HCT116 (cell line): ENCODE measurements around the gene LHX5. TPM values are rescaled to one million over a fixed set of nuclear protein-coding genes. Genes with fewer than 3 reads are reported as not detected.

Experiments used
- ATAC-seq: fragments of 200-7000 bp; cut with Tn5 transposase; 2 replicates; pipeline ENCODE4 v1.9.1; 2020; ENCODE audit warnings: mild to moderate bottlenecking, moderate library complexity
- BruUV-seq: library from RNA; stranded (reverse); fragments of 400-500 nt; replicated peaks from 2 replicates; lab custom pipeline; 2021; lab: Mats Ljungman, UMichigan
- CTCF ChIA-PET: fragments of 300-600 bp; sonication (Branson Sonifier 250); formaldehyde crosslinking; loops from one replicate; lab custom pipeline; 2021; ENCODE audit warnings: antibody characterized with exemption; lab: Charles Lee
- POLR2A ChIA-PET: fragments of 300-600, 350-600 bp; sonication (Branson Sonifier 250); formaldehyde crosslinking; loops from one replicate; lab custom pipeline; 2021; ENCODE audit warnings: antibody characterized with exemption; lab: Charles Lee
- RAD21 ChIA-PET, 2 experiments: fragments of 300-600 bp; sonication (Branson Sonifier 250); formaldehyde crosslinking; loops; one replicate each; lab custom pipeline; 2023; ENCODE audit warnings: low total read pairs in 2 of 2; ENCODE audit not compliant: uncharacterized antibody in 2 of 2, unreplicated experiment in 2 of 2, low non-redundant PET in 1 of 2; lab: Charles Lee
- DNase-seq: peaks from one replicate; pipeline ENCODE4 v3.0.0-alpha.2; 2010; ENCODE audit warnings: low read depth, low spot score
- H2AFZ ChIP-seq: fragments of 200-600 bp; shearing (Covaris generic), sonication (generic); 2 replicates; pipeline ENCODE4 v1.6.1; 2017; ENCODE audit warnings: low read depth, mixed run types, mixed read lengths, antibody characterized with exemption, low read length; ENCODE audit not compliant: poor library complexity, severe bottlenecking
- H3K27ac ChIP-seq: 2 replicates; pipeline ENCODE4 v1.5.1; 2012; ENCODE audit warnings: low read depth, low read length
- H3K27me3 ChIP-seq: fragments of 200-600 bp; sonication (generic); 2 replicates; pipeline ENCODE4 v1.6.1; 2016; ENCODE audit warnings: mixed run types, low read length, mixed read lengths; ENCODE audit not compliant: insufficient read depth
- H3K36me3 ChIP-seq, 2 experiments: fragments of 200-500 bp in 1 of 2; fragments of 200-600 bp in 1 of 2; sonication (Bioruptor generic) in 1 of 2; sonication (generic) in 1 of 2; 2 replicates each; pipeline versions ENCODE4 v1.5.1 to v1.6.1; 2014 to 2016; ENCODE audit warnings: low read length in 2 of 2, inconsistent platforms in 1 of 2, mixed read lengths in 1 of 2, mixed run types in 1 of 2; ENCODE audit not compliant: insufficient read depth in 2 of 2, control insufficient read depth in 1 of 2
- H3K4me1 ChIP-seq, 2 experiments: fragments of 200-600 bp in 1 of 2; sonication (generic) in 1 of 2; 2 replicates each; pipeline versions ENCODE4 v1.5.1 to v1.6.1; 2012 to 2017; ENCODE audit warnings: low read length in 2 of 2, inconsistent platforms in 1 of 2, mild to moderate bottlenecking in 1 of 2, mixed read lengths in 1 of 2, mixed run types in 1 of 2, moderate library complexity in 1 of 2; ENCODE audit not compliant: insufficient read depth in 2 of 2, control insufficient read depth in 1 of 2
- H3K4me2 ChIP-seq: fragments of 200-600 bp; sonication (generic); 2 replicates; pipeline ENCODE4 v1.6.1; 2017; ENCODE audit warnings: mixed run types, low read length, mixed read lengths
- H3K4me3 ChIP-seq, 2 experiments: fragments of 200-600 bp in 1 of 2; sonication (generic) in 1 of 2; replicated peaks in 1 of 2; 2 replicates each; pipeline ENCODE4 v1.5.1; 2011 to 2016; ENCODE audit warnings: low read length in 2 of 2, control low read depth in 1 of 2, low read depth in 1 of 2, mild to moderate bottlenecking in 1 of 2, mixed read lengths in 1 of 2, mixed run types in 1 of 2
- H3K79me2 ChIP-seq: fragments of 200-600 bp; sonication (generic); 2 replicates; pipeline ENCODE4 v1.6.1; 2017; ENCODE audit warnings: mild to moderate bottlenecking, mixed run types, low read length, moderate library complexity, mixed read lengths; ENCODE audit not compliant: insufficient read depth
- H3K9ac ChIP-seq: fragments of 200-600 bp; sonication (generic); 2 replicates; pipeline ENCODE4 v1.6.1; 2016; ENCODE audit warnings: low read length, mixed read lengths
- H3K9me2 ChIP-seq: fragments of 200-600 bp; sonication (generic), shearing (Covaris generic); 2 replicates; pipeline ENCODE4 v1.6.1; 2017; ENCODE audit warnings: mixed run types, mild to moderate bottlenecking, moderate library complexity; ENCODE audit not compliant: insufficient read depth
- H3K9me3 ChIP-seq, 2 experiments: fragments of 200-500 bp in 1 of 2; fragments of 200-600 bp in 1 of 2; sonication (Bioruptor generic) in 1 of 2; sonication (generic) in 1 of 2; 2 replicates each; pipeline ENCODE4 v1.6.1; 2014 to 2017; ENCODE audit warnings: low read length in 2 of 2, mixed read lengths in 2 of 2, inconsistent platforms in 1 of 2, low read depth in 1 of 2, mild to moderate bottlenecking in 1 of 2, mixed run types in 1 of 2, moderate library complexity in 1 of 2; ENCODE audit not compliant: control insufficient read depth in 1 of 2, insufficient read depth in 1 of 2
- H4K20me1 ChIP-seq: fragments of 200-600 bp; sonication (generic), shearing (Covaris generic); 2 replicates; pipeline ENCODE4 v1.6.1; 2017; ENCODE audit warnings: mixed run types, mild to moderate bottlenecking, moderate library complexity; ENCODE audit not compliant: insufficient read depth
- ATF3 ChIP-seq: IDR thresholded peaks from 2 replicates; pipeline ENCODE4 v1.6.1; 2012
- CEBPB ChIP-seq: IDR thresholded peaks from 2 replicates; pipeline ENCODE4 v1.6.1; 2012; ENCODE audit warnings: low read depth
- CTCF ChIP-seq, 3 experiments: fragments of 200-600 bp in 1 of 3; sonication (generic) in 1 of 3; IDR thresholded peaks in 2 of 3; conservative IDR thresholded peaks in 1 of 3; 2 replicates each; pipeline ENCODE4 v1.5.1; 2012 to 2017; ENCODE audit warnings: low read depth in 2 of 3, low read length in 2 of 3, antibody characterized with exemption in 1 of 3, borderline replicate concordance in 1 of 3, control low read depth in 1 of 3, mild to moderate bottlenecking in 1 of 3, mixed read lengths in 1 of 3, mixed run types in 1 of 3, moderate library complexity in 1 of 3; ENCODE audit not compliant: insufficient read depth in 1 of 3
- EGR1 ChIP-seq: IDR thresholded peaks from 2 replicates; pipeline ENCODE4 v1.6.1; 2012; ENCODE audit warnings: low read depth
- ELF1 ChIP-seq: IDR thresholded peaks from 2 replicates; pipeline ENCODE4 v1.6.1; 2012; ENCODE audit warnings: low read depth, borderline replicate concordance
- EZH2 ChIP-seq: fragments of 200-600 bp; sonication (generic); IDR thresholded peaks from 2 replicates; pipeline ENCODE4 v1.6.1; 2017; ENCODE audit warnings: antibody characterized with exemption, mixed run types
- EZH2phosphoT487 ChIP-seq: fragments of 200-600 bp; IDR thresholded peaks from 2 replicates; pipeline ENCODE4 v1.6.1; 2018; ENCODE audit warnings: antibody characterized with exemption, borderline replicate concordance
- FOSL1 ChIP-seq: IDR thresholded peaks from 2 replicates; pipeline ENCODE4 v1.6.1; 2012; ENCODE audit warnings: low read depth
- JUND ChIP-seq: IDR thresholded peaks from 2 replicates; pipeline ENCODE4 v1.6.1; 2012
- POLR2A ChIP-seq: IDR thresholded peaks from 2 replicates; pipeline ENCODE4 v1.7.0; 2011; ENCODE audit warnings: borderline replicate concordance; ENCODE audit not compliant: insufficient read depth, insufficient read length; ENCODE audit errors: extremely low read depth
- RAD21 ChIP-seq: IDR thresholded peaks from 2 replicates; pipeline ENCODE4 v1.6.1; 2012; ENCODE audit warnings: low read depth, mild to moderate bottlenecking
- REST ChIP-seq: IDR thresholded peaks from 2 replicates; pipeline ENCODE4 v1.6.1; 2012; ENCODE audit warnings: low read depth
- SP1 ChIP-seq: IDR thresholded peaks from 2 replicates; pipeline ENCODE4 v1.6.1; 2012; ENCODE audit warnings: low read depth
- SRF ChIP-seq: IDR thresholded peaks from 2 replicates; pipeline ENCODE4 v1.6.1; 2012; ENCODE audit warnings: low read depth
- TCF7L2 ChIP-seq: IDR thresholded peaks from 2 replicates; pipeline ENCODE4 v1.7.0; 2011; ENCODE audit warnings: borderline replicate concordance, inconsistent platforms; ENCODE audit not compliant: insufficient read depth, insufficient read length; ENCODE audit errors: extremely low read depth
- ZFX ChIP-seq: fragments of 450-650 bp; IDR thresholded peaks from 2 replicates; pipeline ENCODE4 v1.6.1; 2017
- intact Hi-C: fragments of 100-400 bp; cut with micrococcal nuclease; formaldehyde crosslinking; loops from 2 replicates; pipeline ENCODE4 v1.10.0; 2022
- total RNA-seq: library from RNA; stranded (reverse); gene quantifications from one replicate; pipeline ENCODE4 v1.2.1, GENCODE V29; 2021; ENCODE audit not compliant: unreplicated experiment
- TF ChIP-seq, protein P1 (sequence below): IDR thresholded peaks from 2 replicates; pipeline ENCODE4 v1.6.1; 2011; ENCODE audit warnings: mild to moderate bottlenecking, low read length, moderate library complexity; ENCODE audit not compliant: insufficient replicate concordance; ENCODE audit errors: extremely low read depth
- TF ChIP-seq, protein P2 (sequence below): IDR thresholded peaks from 2 replicates; pipeline ENCODE4 v1.6.1; 2012

LHX5 gene
- total RNA-seq, 1 experiment from 2014 or later, result 2.4 TPM

DNA sequence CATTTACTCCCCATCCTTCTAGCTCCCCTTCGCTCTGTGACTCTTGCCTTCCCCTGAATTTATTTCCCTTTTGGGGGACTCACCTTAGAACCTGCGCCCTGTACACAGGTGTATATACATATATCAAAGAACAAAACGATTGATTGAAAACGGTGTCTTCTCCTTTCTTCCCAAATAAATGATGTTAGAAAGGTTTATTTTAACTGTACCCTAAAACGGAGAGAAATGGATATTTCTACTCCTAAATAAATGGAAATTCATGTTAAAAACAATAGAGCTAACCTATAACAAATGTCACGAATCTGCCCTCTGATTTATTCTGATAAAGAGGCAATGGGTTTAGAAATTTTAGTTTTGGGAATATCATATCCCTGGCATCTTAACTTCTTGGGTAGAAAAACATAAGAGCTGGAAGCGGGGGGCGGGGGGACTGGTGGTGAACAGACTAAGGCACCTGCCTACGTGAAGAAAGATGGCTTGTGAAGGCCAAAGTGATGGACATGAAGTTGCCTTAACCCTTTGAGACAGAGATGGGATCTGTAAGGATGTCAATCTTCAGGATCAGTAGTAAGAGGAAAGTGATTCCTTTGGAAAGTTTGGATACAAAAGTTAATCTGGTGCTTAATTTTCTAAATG lies 8.8 kb upstream of the LHX5 start:
- TF ChIP-seq REST, result no peak
- TF ChIP-seq TCF7L2, result no peak
- TF ChIP-seq, protein P1, sequence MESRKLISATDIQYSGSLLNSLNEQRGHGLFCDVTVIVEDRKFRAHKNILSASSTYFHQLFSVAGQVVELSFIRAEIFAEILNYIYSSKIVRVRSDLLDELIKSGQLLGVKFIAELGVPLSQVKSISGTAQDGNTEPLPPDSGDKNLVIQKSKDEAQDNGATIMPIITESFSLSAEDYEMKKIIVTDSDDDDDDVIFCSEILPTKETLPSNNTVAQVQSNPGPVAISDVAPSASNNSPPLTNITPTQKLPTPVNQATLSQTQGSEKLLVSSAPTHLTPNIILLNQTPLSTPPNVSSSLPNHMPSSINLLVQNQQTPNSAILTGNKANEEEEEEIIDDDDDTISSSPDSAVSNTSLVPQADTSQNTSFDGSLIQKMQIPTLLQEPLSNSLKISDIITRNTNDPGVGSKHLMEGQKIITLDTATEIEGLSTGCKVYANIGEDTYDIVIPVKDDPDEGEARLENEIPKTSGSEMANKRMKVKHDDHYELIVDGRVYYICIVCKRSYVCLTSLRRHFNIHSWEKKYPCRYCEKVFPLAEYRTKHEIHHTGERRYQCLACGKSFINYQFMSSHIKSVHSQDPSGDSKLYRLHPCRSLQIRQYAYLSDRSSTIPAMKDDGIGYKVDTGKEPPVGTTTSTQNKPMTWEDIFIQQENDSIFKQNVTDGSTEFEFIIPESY, result no peak
- no peak for TF ChIP-seq ELF1
- no peak for TF ChIP-seq SP1
- TF ChIP-seq, protein P2, sequence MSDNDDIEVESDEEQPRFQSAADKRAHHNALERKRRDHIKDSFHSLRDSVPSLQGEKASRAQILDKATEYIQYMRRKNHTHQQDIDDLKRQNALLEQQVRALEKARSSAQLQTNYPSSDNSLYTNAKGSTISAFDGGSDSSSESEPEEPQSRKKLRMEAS, result no peak
- TF ChIP-seq RAD21, result no peak
- TF ChIP-seq ZFX, result no peak
- no peak for TF ChIP-seq EGR1
- no peak for TF ChIP-seq POLR2A
- no peak for TF ChIP-seq CTCF (IDR thresholded peaks at IDR 0.05 in 2 of 3, conservative IDR thresholded peaks at IDR 0.05 in 1 of 3; ENCODE audit: borderline replicate concordance in 1 of 3, insufficient read depth in 1 of 3, low read depth in 2 of 3, low read length in 2 of 3)
- TF ChIP-seq EZH2phosphoT487, result no peak
- TF ChIP-seq ATF3, result no peak
- no peak for TF ChIP-seq FOSL1
- TF ChIP-seq JUND, result no peak
- TF ChIP-seq CEBPB, result no peak
- no peak for TF ChIP-seq SRF
- no peak for TF ChIP-seq EZH2
- intact Hi-C loops, result no loop called here
- Histone ChIP-seq H3K36me3 (no peaks in the 10 kb centered on the region), H3K79me2 (no peaks in the 10 kb centered on the region), H3K4me2 (no peak overlapping the region), H3K9ac (no peak overlapping the region), H2AFZ (no peak overlapping the region), H3K9me2 (no peaks in the 10 kb centered on the region), H3K4me1 (no peaks in the 10 kb centered on the region), H4K20me1 (no peaks in the 10 kb centered on the region), H3K27me3 (peaks cover 36% of the 10 kb centered on the region), H3K27ac (no peak overlapping the region), H3K4me3 (no peak overlapping the region), H3K9me3 (no peaks in the 10 kb centered on the region)
- DNase-seq (no peak), ATAC-seq (no peak)
- ChIA-PET POLR2A (no interaction called here), CTCF (no interaction called here), RAD21 (no interaction called here)
- no TSS peak for BruUV-seq
